GM18502 (cell line): ENCODE measurements around the gene ALDH1B1.
"Not testable (repeated sequence)": the region's sequence is repeated elsewhere in the genome, so short reads cannot be mapped to it uniquely, and the experiment has no call there.

ENCODE experiments used
- ATAC-seq: cut with Tn5 transposase; IDR thresholded peaks from one replicate; pipeline ENCODE4 v1.9.1; 2021; ENCODE audit warnings: mild to moderate bottlenecking; ENCODE audit not compliant: unreplicated experiment, poor library complexity

ALDH1B1 gene

DNA sequence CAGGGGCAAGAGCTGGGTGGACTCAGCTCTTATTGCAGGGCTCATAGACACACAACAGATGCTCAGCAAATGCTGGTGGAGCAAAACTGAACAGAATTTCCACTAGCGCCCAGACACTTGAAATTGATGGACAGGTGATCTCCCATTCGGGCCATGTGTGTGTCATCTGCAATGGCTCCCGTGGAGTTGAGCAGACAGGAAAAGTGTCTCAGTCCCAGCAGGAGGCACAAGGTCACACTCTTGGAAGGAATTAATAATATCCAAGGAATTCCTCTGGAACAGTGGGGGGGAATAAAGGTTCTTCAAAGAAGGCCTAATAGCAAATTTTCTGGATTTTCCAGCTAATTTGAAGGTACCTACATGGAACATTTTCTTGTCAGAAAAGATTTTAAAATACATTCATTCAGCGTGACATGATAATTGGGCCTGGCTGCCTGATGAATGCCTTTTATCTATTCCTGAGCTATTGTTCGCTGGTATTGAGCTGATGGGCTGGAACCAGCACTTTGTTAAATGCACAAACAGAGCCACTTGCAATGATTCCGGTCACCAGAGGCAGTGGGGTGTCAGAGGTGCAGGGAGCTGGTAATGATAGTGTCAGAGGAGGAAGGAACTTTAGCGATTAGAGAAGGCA is 31.5 kb upstream of the ALDH1B1 start:
- no peak for ATAC-seq

DNA sequence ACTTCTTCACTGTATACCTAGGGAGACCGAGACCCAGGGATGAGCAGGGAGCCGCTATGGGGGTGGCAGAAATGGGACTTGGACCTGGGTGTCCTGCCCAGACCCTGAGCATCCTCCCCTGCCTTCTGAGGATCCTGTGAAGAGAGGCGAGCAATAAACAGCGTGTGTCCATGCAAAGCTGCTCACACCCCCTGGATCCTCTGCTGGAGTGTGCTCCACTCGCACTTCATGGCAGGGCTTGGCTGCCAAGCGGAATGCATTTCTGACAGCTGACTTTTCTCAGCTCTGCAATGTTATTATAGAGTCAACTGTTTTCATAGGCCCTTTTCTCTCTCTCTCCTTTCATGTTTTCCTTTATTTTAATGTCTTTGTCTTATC is 31.0 kb upstream of the ALDH1B1 start:
- no peak for ATAC-seq

DNA sequence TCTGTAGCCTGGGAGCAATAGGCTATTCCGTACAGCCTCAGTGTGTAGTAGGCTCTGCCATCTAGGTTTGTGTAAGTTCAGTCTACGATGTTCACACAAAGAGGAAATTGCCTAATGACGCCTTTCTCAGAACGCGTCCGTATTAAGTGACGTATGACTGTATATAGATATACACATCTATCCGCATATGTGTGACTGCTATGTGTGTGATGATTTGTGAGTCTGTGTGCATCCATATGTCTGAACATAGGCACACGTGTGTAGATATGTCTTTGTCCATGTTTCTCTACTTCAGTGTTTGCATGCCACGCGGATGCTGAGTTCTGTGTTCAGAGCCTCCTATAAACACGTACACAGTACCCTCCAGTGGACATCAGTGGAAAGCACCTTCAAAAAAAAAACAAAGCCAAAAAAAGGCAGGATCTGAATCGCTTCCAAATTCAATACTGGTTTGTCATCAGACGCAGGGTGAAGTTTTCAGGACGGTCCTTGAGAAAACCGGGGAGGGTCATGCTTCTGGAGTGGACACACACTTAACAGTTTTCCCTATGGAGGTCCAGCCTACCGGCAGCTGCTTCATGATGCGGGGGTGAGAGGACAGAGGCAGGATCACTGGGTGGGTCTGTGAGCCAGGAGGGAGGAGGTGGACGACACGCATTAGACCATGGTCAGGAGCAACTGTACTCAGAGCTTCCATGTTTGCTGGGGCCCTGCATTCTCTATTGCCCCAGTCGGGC is 29.5 kb upstream of the ALDH1B1 start:
- peak; percentile 84 for ATAC-seq

DNA sequence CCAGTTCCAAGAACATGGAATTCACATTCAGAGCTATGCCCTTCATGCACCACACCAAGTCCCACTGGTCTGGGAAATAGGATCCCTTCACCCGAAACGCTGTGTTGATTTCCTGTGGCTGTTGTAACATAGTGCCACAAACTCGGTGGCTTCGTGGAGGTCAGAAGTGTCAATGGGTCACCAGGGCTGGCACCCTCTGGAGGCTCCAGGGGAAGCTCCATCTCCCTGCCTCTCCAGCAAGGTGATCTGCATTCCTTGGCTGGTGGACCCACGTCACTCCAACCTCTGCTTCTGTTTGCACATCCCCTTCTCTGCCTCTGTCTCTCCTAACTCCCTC is 28.9 kb upstream of the ALDH1B1 start:
- no peak for ATAC-seq

DNA sequence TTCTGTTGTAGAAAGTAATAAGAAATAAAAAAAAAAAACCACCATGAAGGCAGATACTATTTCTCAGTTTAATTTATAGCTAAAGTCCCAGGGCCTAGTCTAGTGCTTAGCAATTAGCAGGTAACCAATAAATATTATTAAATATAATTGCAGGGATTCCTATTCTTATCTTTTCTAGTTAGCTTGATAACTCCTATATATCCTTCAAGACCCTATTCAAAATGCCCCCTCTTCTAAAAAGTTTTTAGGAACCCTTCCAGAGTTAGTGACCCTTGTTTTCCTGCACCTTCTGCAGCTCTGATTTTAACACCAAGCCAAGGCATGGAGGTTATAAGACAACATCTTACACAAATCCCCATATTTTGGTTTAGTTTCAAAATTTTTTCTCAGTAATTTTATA is 24.6 kb upstream of the ALDH1B1 start:
- no peak for ATAC-seq

DNA sequence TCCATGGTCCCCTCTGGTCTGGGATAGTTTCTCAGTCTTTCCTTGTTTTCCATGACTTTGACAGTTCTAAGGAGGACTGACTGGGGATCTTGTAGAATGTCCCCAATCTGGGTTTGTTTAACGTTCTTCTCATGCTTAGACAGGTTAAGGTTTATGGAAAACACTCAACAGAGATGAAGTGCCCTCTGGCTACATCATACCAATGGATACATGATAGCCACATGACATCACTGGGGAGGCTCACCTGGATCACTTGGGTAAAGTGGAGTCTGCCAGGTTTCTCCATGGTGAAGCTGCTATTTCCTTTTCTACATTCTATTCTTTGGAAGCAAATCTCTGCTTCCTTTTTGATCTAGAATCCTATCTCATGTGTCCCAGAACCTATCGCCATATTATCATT is 23.8 kb upstream of the ALDH1B1 start:
- ATAC-seq, result no peak

DNA sequence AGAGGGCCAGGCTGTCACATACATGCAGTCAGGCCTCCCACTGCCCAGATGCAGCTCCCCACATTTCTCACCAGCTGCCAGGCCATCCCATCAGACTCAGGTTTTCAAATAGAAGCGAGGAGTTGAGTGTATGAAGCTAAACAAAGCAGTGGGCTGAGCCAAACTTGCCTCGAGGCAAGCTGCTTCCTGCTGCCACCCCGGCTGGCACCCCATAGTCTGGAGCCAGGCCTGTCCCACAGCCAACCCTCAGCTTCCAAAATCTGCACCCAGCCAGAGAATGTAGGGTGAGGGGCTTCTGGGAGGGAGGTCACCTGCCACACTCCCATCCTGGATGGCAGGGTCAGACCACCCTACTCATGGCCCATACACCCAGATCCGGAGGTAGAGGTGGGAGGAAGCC is 22.3 kb upstream of the ALDH1B1 start:
- no peak for ATAC-seq

DNA sequence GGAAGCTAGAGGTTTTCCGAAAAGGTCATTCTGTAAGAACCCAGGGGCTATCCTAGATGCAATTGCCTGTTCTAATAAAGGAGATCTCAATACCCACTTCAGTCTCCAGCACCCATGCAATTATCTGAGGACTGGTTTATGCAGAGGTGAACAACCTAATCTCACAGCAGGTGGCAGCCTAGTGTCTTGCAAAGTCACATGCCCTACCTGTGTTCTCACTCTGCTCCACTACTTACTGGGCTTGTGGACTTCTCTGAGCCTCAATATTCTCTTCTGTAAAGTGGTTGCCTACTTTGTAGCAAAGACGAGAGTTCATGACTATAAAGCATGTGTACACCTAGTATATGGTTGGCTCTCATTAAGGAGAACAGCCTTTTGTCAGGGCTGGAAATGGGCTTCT is 21.0 kb upstream of the ALDH1B1 start:
- ATAC-seq, result peak; percentile 60

DNA sequence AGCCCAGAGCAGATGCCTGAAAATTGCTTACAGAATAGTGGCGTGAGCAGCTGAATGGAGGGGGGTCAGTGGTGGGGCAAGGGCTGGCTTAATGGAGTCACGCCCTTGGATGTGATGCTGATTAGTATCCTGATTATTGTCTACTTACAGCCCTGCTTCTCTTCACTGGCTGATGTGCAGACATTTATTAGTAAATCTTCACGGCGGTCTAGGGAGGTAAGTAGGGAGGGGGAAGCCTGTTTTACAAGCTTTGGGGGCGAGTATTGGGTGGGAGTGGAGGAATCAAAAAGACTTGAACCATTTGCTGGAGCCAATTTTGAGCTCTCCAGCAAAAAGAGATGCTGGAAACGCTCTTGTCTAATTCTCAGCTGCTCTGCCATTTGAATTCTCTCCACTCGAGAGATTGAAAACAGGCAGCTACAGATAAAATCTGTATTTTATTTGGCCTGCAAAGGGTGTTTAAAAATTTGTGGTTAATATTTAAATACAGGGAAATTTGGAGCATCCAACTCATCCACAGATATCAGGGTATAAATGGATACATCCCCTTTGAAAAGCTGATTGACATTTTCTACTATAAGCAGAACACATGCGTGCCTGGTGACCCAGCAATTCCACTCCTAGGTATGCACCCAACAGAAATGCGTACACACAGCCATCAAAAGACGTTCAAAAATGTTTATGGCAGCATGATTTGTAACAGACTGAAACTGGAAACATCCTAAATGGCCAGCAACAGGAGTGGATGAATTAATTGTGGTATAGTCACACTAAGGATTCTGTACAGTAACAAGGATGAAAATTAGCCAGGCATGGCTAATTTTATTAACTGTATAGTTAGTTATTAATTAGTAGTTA is 19.5 kb upstream of the ALDH1B1 start:
- ATAC-seq, result no peak

DNA sequence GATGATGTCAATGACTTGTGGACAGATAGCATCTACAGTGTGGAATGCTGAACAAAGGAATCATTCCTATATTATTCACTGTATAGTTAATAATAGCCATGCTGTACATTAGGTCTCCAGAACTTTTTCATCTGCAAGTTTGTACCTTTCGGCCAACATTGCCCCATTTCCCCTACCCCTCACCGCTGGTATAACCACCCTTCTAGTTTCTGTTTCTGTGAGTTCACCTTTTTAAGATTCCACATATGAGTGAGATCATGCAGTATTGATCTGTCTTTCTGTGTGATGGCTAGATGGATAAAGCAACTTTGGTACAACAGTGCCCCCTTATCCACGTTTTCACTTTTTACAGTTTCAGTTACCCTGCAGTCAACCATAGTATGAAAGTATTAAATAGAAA is 18.8 kb upstream of the ALDH1B1 start:
- ATAC-seq, result no peak

DNA sequence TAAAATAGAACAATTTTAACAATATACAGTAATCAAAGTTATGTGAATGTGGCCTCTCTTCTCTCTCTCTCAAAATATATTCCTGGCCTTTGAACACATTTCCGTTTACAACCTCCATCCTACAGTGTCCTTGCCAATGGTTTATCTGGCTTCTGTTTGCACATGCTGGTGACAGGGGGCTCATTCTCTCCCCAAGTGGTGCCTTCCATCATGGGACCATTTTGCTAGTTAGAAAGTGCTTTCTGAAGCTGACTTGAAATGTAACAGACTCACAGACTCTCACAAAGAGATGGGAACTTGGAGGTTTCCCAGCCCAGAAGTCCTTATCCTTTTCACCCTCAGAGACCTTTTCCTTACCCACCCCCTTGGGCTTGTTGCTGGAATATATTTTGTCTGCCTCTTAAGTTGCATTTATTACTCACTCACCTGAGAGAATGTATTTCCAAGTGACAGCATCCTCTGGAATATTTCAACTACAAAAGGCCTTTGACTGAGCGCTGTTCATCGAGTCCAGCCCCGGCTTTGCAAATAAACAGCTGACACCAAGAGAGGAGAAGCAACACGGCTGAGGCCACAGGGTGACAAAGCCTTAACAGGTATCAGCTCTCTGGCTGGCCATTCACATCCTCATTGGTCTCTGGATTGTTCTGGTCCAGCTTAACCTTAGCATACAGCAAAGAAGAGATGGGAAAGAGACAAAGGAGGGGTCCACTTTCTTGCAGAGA is 17.5 kb upstream of the ALDH1B1 start:
- ATAC-seq, result no peak

DNA sequence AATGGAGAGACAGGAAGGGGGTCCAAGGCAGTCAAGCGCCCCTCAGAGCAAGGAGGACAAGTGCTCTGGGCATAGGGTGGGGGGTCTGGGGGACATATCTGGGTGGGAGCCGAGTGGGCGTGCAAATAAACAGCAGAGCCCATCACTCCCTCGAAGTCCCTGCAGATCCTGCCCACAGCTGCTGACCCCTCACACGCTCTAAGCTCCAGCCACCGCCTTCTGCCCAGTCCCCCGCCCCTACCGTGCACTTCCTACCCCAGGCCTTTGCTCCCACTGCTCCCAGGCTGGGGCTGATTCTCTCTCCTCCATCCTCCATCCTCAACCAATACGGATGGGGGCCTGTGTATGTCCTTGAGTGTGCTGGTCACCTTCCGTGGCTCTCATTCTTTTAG is 16.9 kb upstream of the ALDH1B1 start:
- no peak for ATAC-seq

DNA sequence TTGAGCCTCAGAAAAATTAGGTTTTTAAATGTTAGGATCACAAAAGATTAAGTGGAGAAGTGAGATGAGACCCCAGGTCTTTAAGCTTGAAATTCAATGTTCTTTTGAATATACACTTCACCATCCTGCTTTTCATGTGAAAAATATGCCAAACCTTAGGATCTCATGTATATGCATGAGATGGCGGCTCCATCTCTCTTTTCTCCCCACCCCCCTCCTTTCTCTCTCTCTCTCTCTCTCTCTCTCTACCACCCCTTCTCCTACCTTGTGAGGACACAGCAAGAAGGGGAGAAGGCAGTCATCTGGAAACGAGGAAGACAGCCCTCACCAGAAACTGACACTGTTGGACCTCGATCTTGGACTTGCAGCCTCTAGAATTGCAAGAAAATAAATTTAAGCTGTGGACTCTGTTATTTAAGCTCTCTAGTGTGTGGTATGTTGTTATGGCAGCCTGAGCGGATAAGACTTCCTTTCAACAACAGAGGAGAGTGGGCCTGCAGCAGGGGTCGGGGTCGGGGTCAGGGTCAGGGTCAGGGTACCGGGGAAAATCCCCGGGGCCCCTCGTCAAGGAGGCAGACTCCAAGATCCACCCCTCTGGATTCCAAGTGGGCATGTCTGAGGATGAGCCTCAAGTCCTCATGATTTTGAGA is 16.4 kb upstream of the ALDH1B1 start:
- ATAC-seq, result no peak

DNA sequence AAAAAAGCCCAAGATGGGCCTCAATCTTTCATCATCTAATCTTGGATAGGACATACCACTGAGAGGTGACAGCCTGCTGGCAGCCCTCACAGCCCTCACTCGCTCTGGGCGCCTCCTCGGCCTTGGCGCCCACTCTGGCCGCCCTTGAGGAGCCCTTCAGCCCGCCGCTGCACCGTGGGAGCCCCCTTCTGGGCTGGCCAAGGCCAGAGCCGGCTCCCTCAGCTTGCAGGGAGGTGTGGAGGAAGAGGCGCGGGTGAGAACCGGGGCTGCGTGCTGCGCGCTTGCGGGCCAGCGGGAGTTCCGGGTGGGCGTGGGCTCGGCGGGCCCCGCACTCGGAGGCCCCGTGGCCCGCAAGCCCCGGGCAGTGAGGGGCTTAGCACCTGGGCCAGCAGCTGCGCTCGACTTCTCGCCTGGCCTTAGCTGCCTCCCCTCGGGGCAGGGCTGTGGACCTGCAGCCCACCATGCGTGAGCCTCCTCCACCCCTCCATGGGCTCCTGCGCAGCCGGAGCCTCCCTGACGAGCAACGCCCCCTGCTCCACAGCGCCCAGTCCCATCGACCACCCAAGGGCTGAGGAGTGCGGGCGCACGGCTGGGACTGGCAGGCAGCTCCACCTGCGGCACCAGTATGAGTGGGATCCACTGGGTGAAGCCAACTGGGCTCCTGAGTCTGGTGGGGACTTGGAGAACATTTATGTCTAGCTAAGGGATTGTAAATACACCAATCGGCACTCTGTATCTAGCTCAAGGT is 15.0 kb upstream of the ALDH1B1 start:
- not testable (repeated sequence) for ATAC-seq

DNA sequence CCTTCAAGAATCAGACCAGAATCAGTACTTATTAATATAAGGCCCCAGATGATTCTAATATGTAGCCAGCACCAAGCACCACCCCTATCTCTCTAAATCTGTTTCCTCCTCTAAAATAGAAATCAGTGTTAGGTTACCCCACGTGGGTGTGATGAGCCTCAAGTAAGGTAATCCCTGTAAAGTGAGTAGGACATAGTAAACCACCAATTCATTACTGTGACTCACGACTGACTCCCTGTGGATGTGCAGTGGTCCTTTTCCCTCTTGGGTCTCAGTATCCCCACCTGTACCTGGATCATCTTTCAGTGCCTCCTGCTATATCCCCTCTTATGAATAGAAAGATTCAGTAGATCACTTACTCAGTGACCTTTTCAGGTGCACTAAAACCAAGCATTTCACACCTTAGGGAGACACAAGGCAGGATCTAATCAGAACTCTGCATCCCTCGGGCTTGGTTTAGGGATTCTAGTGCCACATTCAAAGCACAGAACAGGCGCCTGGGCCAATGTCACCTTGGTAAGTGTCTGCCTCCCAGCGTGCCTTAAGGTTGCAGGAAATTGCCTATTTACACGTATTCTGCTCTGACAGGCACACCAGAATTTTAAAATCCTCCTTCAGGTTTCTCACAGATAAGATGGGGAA is 12.2 kb upstream of the ALDH1B1 start:
- ATAC-seq, result no peak

DNA sequence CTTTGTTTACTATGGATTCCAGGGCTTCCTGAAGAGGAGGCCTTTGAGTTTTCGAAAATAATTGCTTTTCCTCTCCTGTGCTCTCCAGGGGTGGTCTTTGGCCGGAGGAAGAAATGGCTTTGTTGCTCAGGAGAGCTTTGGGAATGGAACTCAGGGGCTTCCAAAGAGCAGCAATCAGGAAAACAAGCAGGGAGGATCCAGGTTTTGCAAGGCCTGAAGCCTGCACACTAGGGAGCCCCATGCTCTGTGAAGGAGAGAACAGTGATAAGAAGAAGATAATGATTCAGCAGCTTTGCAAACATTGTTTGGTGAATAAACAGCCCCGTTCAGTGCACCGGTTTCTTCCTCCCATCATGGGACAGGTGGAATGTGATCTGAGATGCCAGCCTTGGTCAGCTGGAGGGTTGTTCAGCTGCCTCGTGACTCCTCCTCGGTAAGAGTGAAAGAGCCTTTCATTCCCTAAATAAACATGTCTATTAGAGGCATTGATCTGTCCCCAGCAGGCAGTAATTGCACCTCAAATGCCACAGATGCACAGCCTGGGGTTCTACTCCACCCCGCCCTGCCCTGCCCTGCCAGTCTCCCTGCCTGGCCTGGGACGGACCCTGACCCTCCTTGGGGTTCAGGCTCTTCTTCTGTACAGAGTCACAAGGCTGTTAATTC is 11.5 kb upstream of the ALDH1B1 start:
- ATAC-seq, result no peak

DNA sequence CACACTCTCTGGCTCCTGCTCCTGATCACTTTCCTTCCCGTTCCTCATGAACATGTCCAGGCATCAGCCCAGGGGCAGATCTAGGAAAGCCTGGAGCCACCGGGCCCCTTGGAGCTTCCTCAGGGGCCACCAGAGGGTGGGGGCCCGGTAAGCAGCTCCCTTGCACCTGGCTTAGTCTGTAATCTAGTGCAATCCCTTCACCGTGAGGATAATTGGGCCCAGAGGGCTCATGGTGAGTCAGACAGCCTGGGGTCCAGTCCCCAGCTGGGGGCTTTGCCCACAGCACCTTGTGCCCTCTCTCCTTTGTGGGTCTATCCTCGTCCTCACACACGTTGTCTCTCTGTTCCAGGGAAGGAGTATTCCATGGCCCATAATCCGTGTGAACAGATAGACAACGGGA is 10.4 kb upstream of the ALDH1B1 start:
- no peak for ATAC-seq

DNA sequence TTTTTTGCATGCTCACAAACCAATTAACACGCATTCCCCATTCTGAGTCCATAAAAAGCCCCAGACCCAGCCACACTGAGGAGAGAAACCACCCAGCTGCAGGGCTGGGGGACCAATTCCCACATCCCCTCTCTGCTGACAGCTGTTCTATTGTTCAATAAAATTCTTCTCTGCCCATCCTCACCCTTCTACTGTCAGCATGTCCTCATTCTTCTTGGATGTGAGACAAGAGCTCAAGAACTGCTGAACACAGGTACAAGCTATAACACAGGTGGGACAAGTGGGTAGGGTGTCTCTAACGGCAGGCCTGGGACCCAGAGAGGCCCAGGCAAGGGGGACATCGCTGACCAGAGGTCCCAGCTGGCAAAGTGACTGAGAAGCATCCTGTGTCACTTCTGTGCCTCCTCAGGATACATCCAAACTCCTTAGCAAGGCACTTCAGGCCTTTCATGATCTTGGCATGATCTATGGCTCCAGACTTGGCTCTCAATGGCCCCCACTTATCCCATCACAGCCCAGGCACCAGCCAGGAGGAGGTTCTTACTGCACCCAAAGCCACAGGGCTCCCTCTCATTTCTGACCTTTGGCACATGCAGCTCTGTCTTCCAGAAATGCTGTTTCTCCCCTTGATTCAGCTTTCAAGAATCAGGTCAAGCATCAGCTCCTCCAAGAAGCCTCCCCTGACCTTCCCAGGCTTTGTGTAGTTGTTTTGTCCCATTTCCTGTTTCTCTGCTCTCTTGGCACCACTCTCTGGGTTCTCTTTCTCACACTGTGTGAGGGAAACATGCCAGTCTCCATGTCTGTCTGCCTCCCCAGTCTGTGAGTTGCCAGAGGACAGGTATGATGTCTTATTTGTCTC is 7.3 kb upstream of the ALDH1B1 start:
- ATAC-seq, result no peak
